ENCODE measurements around the gene SCYL1.

The SCYL1 gene

GRCh38 chr11:65574109-65574810, 49.4 kb downstream of the SCYL1 start:
- Histone ChIP-seq H3K4me3 (ENCODE audit: low read length) (peak overlapping the region; percentile 82), H3K27me3 (ENCODE audit: low read depth, low read length) (no peaks in the 10 kb centered on the region), H2AFZ (ENCODE audit: low read depth, low read length) (no peak overlapping the region), H3K9ac (ENCODE audit: low read length) (peak overlapping the region; percentile 74), H3K79me2 (ENCODE audit: low read length) (peaks cover 47% of the 10 kb centered on the region), H3K36me3 (replicated peaks; ENCODE audit: low read depth, low read length) (no peaks in the 10 kb centered on the region), H4K20me1 (ENCODE audit: insufficient read depth, low read length) (peaks cover 13% of the 10 kb centered on the region), H3K4me1 (ENCODE audit: low read length) (peaks cover 51% of the 10 kb centered on the region), H3K4me2 (ENCODE audit: low read length) (peak overlapping the region; percentile 98), H3K9me3 (ENCODE audit: insufficient read depth, low read length) (no peaks in the 10 kb centered on the region), H3K27ac (ENCODE audit: low read length) (peak overlapping the region; percentile 81)
- TF ChIP-seq CTCF (IDR thresholded peaks at IDR 0.05; ENCODE audit: low read depth, low read length) (peak; percentile 60), EZH2phosphoT487 (IDR thresholded peaks at IDR 0.05; ENCODE audit: low read depth) (no peak)

- Histone ChIP-seq H3K4me1 (ENCODE audit: low read length) (peaks cover 51% of the 10 kb centered on the region), H3K4me3 (ENCODE audit: low read length) (peak overlapping the region; percentile 81), H3K4me2 (ENCODE audit: low read length) (peak overlapping the region; percentile 98), H3K79me2 (ENCODE audit: low read length) (peaks cover 43% of the 10 kb centered on the region), H3K36me3 (replicated peaks; ENCODE audit: low read depth, low read length) (no peaks in the 10 kb centered on the region), H2AFZ (ENCODE audit: low read depth, low read length) (no peak overlapping the region), H3K27me3 (ENCODE audit: low read depth, low read length) (no peaks in the 10 kb centered on the region), H3K27ac (ENCODE audit: low read length) (peak overlapping the region; percentile 81), H4K20me1 (ENCODE audit: insufficient read depth, low read length) (peaks cover 13% of the 10 kb centered on the region), H3K9ac (ENCODE audit: low read length) (peak overlapping the region; percentile 74), H3K9me3 (ENCODE audit: insufficient read depth, low read length) (no peaks in the 10 kb centered on the region)
- TF ChIP-seq EZH2phosphoT487 (IDR thresholded peaks at IDR 0.05; ENCODE audit: low read depth) (no peak), CTCF (IDR thresholded peaks at IDR 0.05; ENCODE audit: low read depth, low read length) (no peak)
These were observed 50.1 kb downstream of the SCYL1 start for GRCh38 chr11:65574811-65575567.

GRCh38 chr11:65575568-65576231, 50.8 kb downstream of the SCYL1 start, which contains the start of gene EHBP1L1:
Gene EHBP1L1 (plus strand): TSS chr11:65576053. CDS start chr11:65576303, 250 bp downstream.
- Histone ChIP-seq H3K79me2 (ENCODE audit: low read length) (peaks cover 38% of the 10 kb centered on the region), H3K36me3 (replicated peaks; ENCODE audit: low read depth, low read length) (peaks cover 6% of the 10 kb centered on the region), H3K9ac (ENCODE audit: low read length) (peak within 1 kb of the TSS; percentile 87), H3K27ac (ENCODE audit: low read length) (peak within 1 kb of the TSS; percentile 81), H3K27me3 (ENCODE audit: low read depth, low read length) (no peaks in the 10 kb centered on the region), H3K4me1 (ENCODE audit: low read length) (peaks cover 51% of the 10 kb centered on the region), H3K9me3 (ENCODE audit: insufficient read depth, low read length) (no peaks in the 10 kb centered on the region), H3K4me3 (ENCODE audit: low read length) (peak within 1 kb of the TSS; percentile 81), H2AFZ (ENCODE audit: low read depth, low read length) (no peak within 1 kb of the TSS), H3K4me2 (ENCODE audit: low read length) (peak within 1 kb of the TSS; percentile 98), H4K20me1 (ENCODE audit: insufficient read depth, low read length) (peaks cover 13% of the 10 kb centered on the region)
- no peak for TF ChIP-seq CTCF (IDR thresholded peaks at IDR 0.05; ENCODE audit: low read depth, low read length)
- no peak for TF ChIP-seq EZH2phosphoT487 (IDR thresholded peaks at IDR 0.05; ENCODE audit: low read depth)

All from OCI-LY3 (cell line).